Measurements from ENCODE around the gene IGSF10.

IGSF10 gene

GRCh38 chr3:151460228-151460627 is 633 bp downstream of the IGSF10 start:
- DNase-seq (ENCODE audit: low read depth, low spot score): no peak

GRCh38 chr3:151459358-151459757 is 1.5 kb downstream of the IGSF10 start:
- DNase-seq (ENCODE audit: low read depth, low spot score): no peak

GRCh38 chr3:151456065-151456464 is 4.8 kb downstream of the IGSF10 start:
- DNase-seq (ENCODE audit: low read depth, low spot score): no peak

GRCh38 chr3:151452841-151453240 is 8.0 kb downstream of the IGSF10 start:
- no peak for DNase-seq (ENCODE audit: low read depth, low spot score)

- DNase-seq (ENCODE audit: low read depth, low spot score): no peak
Observed at GRCh38 chr3:151452368-151452767, 8.5 kb downstream of the IGSF10 start.

- no peak for DNase-seq (ENCODE audit: low read depth, low spot score)
Observed at GRCh38 chr3:151446002-151446340, 14.9 kb downstream of the IGSF10 start.

GRCh38 chr3:151445273-151446001 is 15.4 kb downstream of the IGSF10 start:
- no peak for DNase-seq (ENCODE audit: low read depth, low spot score)

- no peak for DNase-seq (ENCODE audit: low read depth, low spot score)
Observed at GRCh38 chr3:151443583-151443982, 17.3 kb downstream of the IGSF10 start.

- no peak for DNase-seq (ENCODE audit: low read depth, low spot score)
Observed at GRCh38 chr3:151440940-151441339, 19.9 kb downstream of the IGSF10 start.

- DNase-seq (ENCODE audit: low read depth, low spot score): no peak
Observed at GRCh38 chr3:151439652-151440125, 21.2 kb downstream of the IGSF10 start.

- DNase-seq (ENCODE audit: low read depth, low spot score): no peak
Observed at GRCh38 chr3:151437906-151438305, 23.0 kb downstream of the IGSF10 start.

GRCh38 chr3:151436675-151437446 is 24.0 kb downstream of the IGSF10 start:
- DNase-seq (ENCODE audit: low read depth, low spot score): no peak

GRCh38 chr3:151434151-151434890 is 26.5 kb downstream of the IGSF10 start:
- DNase-seq (ENCODE audit: low read depth, low spot score): no peak

- no peak for DNase-seq (ENCODE audit: low read depth, low spot score)
Observed at GRCh38 chr3:151432616-151433372, 28.1 kb downstream of the IGSF10 start.

- DNase-seq (ENCODE audit: low read depth, low spot score): no peak
Observed at GRCh38 chr3:151431940-151432339, 28.9 kb downstream of the IGSF10 start.

- DNase-seq (ENCODE audit: low read depth, low spot score): no peak
Observed at GRCh38 chr3:151430821-151431484, 29.9 kb downstream of the IGSF10 start.

- DNase-seq (ENCODE audit: low read depth, low spot score): no peak
Observed at GRCh38 chr3:151428386-151428785, 32.5 kb downstream of the IGSF10 start.

GRCh38 chr3:151426341-151426657 is 34.6 kb downstream of the IGSF10 start:
- no peak for DNase-seq (ENCODE audit: low read depth, low spot score)

GRCh38 chr3:151425627-151426340 is 35.1 kb downstream of the IGSF10 start:
- no peak for DNase-seq (ENCODE audit: low read depth, low spot score)

GRCh38 chr3:151423091-151423490 is 37.8 kb downstream of the IGSF10 start:
- no peak for DNase-seq (ENCODE audit: low read depth, low spot score)

- DNase-seq (ENCODE audit: low read depth, low spot score): no peak
Observed at GRCh38 chr3:151421938-151422337, 38.9 kb downstream of the IGSF10 start.
